Pancreas (tissue), 10 donors: ENCODE measurements around the gene EHF. TPM values are rescaled to one million over a fixed set of nuclear protein-coding genes. Genes with fewer than 3 reads are reported as not detected.

Source experiments
- ATAC-seq, 4 donors: fragments of 200-7000 bp; cut with Tn5 transposase; one replicate each; pipeline versions ENCODE4 v1.8.0 to v1.9.1; 2020; ENCODE audit warnings: mild to moderate bottlenecking in 4 of 4, moderate library complexity in 4 of 4
- DNase-seq, 6 donors: peaks; one replicate each; pipeline ENCODE4 v3.0.0-alpha.2; 2020
- FAIRE-seq: peaks from 2 replicates; lab custom pipeline; 2012; peaks lifted over from hg19 to GRCh38; lab: Jason Lieb, UNC
- H3K27ac ChIP-seq, 4 donors: fragments of 200-600 bp; sonication (generic); 1 replicate in 3 of 4; 2 replicates in 1 of 4; pipeline versions ENCODE4 v1.5.0 to v1.8.0; 2020
- H3K27me3 ChIP-seq, 4 donors: fragments of 200-600 bp; one replicate each; pipeline ENCODE4 v1.8.0; 2021
- H3K36me3 ChIP-seq, 3 donors: fragments of 200-600 bp; sonication (generic) in 1 of 3; one replicate each; pipeline versions ENCODE4 v1.5.0 to v1.8.0; 2020 to 2021
- H3K4me1 ChIP-seq, 3 donors: fragments of 200-600 bp; one replicate each; pipeline ENCODE4 v1.8.0; 2021
- H3K4me3 ChIP-seq, 4 donors: fragments of 200-600 bp; sonication (generic) in 2 of 4; one replicate each; pipeline versions ENCODE4 v1.5.0 to v1.8.0; 2020 to 2021
- H3K9me3 ChIP-seq, 4 donors: fragments of 200-600 bp; one replicate each; pipeline ENCODE4 v1.8.0; 2021
- CTCF ChIP-seq, 4 donors: fragments of 200-600 bp; sonication (generic) in 3 of 4; IDR thresholded peaks; one replicate each; pipeline versions ENCODE4 v1.5.0 to v1.8.0; 2021; ENCODE audit warnings: antibody characterized with exemption in 4 of 4
- WGBS, 2 donors: extraction: QIAGEN DNeasy Blood & Tissue Kit; methylation state at CpG; one replicate each; pipeline ENCODE4 v1.1.7; 2013; 5-methylcytosine and 5-hydroxymethylcytosine counted together
- intact Hi-C, 3 donors: fragments of 100-400 bp; cut with DNase I; formaldehyde crosslinking; loops; one replicate each; pipeline versions ENCODE4 v1.11.1 to v1.14.2; 2022
- polyA plus RNA-seq, 2 donors: library from polyadenylated mRNA; stranded (reverse); fragments of 200-250 nt; gene quantifications; one replicate each; pipeline ENCODE4 v1.2.3, GENCODE V29; 2013
- total RNA-seq, 6 donors: library from RNA; stranded (reverse); fragmentation: NEBNext Ultra II Directional in 4 of 6; extraction: Animal tissue kit (Norgen Biotek cat#: 25700) in 4 of 6; gene quantifications; one replicate each; pipeline versions ENCODE4 v1.2.1 to v1.2.4, GENCODE V29; 2021 to 2023
- donor health status: healthy with polysubstance abuse.
- donor health status: DM: no; HTN: no; CAD: no; lungs with moderate emphysema.
- donor health status: DM: no; HTN: no; CAD: no.
- donor health status: control.
- donor health status: control.
- donor health status: Bipolar disorder and iron deficiency.
- donor health status: DM: yes; HTN: yes; CAD: no.
- donor health status: DM: no; HTN: no; CAD: no.
- donor health status: DM: no; HTN: no; CAD: no.
- donor health status: DM: yes; HTN: yes; CAD: no.

The EHF gene
- total and polyA plus RNA-seq, 8 donors, result 7.7 to 58.2 (median 32.4) TPM

- Histone ChIP-seq H3K27me3 (no peaks in the 10 kb centered on the region), H3K4me3 (no peak overlapping the region), H3K36me3 (no peaks in the 10 kb centered on the region), H3K27ac (peak overlapping the region in 3 of 4 donors; percentile 9 to 92 (median 87)), H3K9me3 (no peaks in the 10 kb centered on the region), H3K4me1 (peaks cover 29 to 42% (median 29%) of the 10 kb centered on the region in 3 donors)
- intact Hi-C loops, result no loop called here
- TF ChIP-seq CTCF (IDR thresholded peaks at IDR 0.05), result no peak
- DNase-seq (no peak), ATAC-seq (no peak), FAIRE-seq (no peak)
Measured at GRCh38 chr11:34629711-34630110, 8.8 kb downstream of the EHF start.

GRCh38 chr11:34630544-34630943 is 9.7 kb downstream of the EHF start:
- intact Hi-C loops, result no loop called here
- Histone ChIP-seq H3K27me3 (no peaks in the 10 kb centered on the region), H3K27ac (peak overlapping the region; percentile 63 to 92 (median 80)), H3K4me3 (peak overlapping the region in 1 of 4 donors; percentile 28), H3K4me1 (peaks cover 35 to 50% (median 37%) of the 10 kb centered on the region in 3 donors), H3K36me3 (no peaks in the 10 kb centered on the region), H3K9me3 (no peaks in the 10 kb centered on the region)
- DNase-seq, result no peak
- no peak for TF ChIP-seq CTCF (IDR thresholded peaks at IDR 0.05)
- no peak for FAIRE-seq
- ATAC-seq, result no peak
- WGBS, 2 donors, result 50 to 51% methylated on average over 7 of the region's 7 CpGs

- H3K4me3 ChIP-seq, result peak overlapping the region in 2 of 4 donors; percentile 17 to 28
- intact Hi-C loops, result no loop called here
- no peak for ATAC-seq
- peaks cover 43 to 58% (median 45%) of the 10 kb centered on the region in 3 donors for H3K4me1 ChIP-seq
- H3K27me3 ChIP-seq, result no peaks in the 10 kb centered on the region
- peak overlapping the region; percentile 63 to 92 (median 80) for H3K27ac ChIP-seq
- no peak for TF ChIP-seq CTCF (IDR thresholded peaks at IDR 0.05)
- FAIRE-seq, result no peak
- no peak for DNase-seq
- no peaks in the 10 kb centered on the region for H3K36me3 ChIP-seq
- WGBS, 2 donors, result 15 to 18% methylated on average over 6 of the region's 6 CpGs
- H3K9me3 ChIP-seq, result no peaks in the 10 kb centered on the region
Measured at GRCh38 chr11:34631297-34631696, 10.4 kb downstream of the EHF start.

- Histone ChIP-seq H3K27ac (peak overlapping the region; percentile 63 to 92 (median 80)), H3K36me3 (no peaks in the 10 kb centered on the region), H3K4me3 (peak overlapping the region in 2 of 4 donors; percentile 17 to 28), H3K4me1 (peaks cover 44 to 62% (median 48%) of the 10 kb centered on the region in 3 donors), H3K27me3 (no peaks in the 10 kb centered on the region), H3K9me3 (no peaks in the 10 kb centered on the region)
- intact Hi-C loops, result no loop called here
- TF ChIP-seq CTCF (IDR thresholded peaks at IDR 0.05), result no peak
- WGBS, 2 donors, result 12 to 14% methylated on average over 4 of the region's 4 CpGs
- ATAC-seq (peak; percentile 44 to 66 (median 58)), FAIRE-seq (no peak), DNase-seq (peak in 3 of 6 donors; percentile 45 to 52 (median 48))
Measured at GRCh38 chr11:34631737-34632104, 10.8 kb downstream of the EHF start.

GRCh38 chr11:34632105-34632791 is 11.4 kb downstream of the EHF start:
- peak overlapping the region in 2 of 4 donors; percentile 17 to 29 for H3K4me3 ChIP-seq
- peaks cover 49 to 67% (median 52%) of the 10 kb centered on the region in 3 donors for H3K4me1 ChIP-seq
- intact Hi-C loops, result no loop called here
- peak in 4 of 6 donors; percentile 45 to 66 (median 60) for DNase-seq
- H3K9me3 ChIP-seq, result no peaks in the 10 kb centered on the region
- peak; percentile 72 to 80 (median 78) for ATAC-seq
- no peak for FAIRE-seq
- TF ChIP-seq CTCF (IDR thresholded peaks at IDR 0.05), result no peak
- WGBS, 2 donors, result 10 to 11% methylated on average over 7 of the region's 7 CpGs
- H3K36me3 ChIP-seq, result no peaks in the 10 kb centered on the region
- H3K27ac ChIP-seq, result peak overlapping the region; percentile 63 to 92 (median 80)
- H3K27me3 ChIP-seq, result no peaks in the 10 kb centered on the region
